ENCODE measurements around the gene GFY. TPM values are rescaled to one million over a fixed set of nuclear protein-coding genes. Genes with fewer than 3 reads are reported as not detected.

GFY gene
- total and polyA plus RNA-seq, 9 of the 15 experiments (the other 6 are each of a cell fraction or from before 2014, with no cell fraction given): 0.06 to 0.40 (median 0.19) TPM; not detected in 3

DNA sequence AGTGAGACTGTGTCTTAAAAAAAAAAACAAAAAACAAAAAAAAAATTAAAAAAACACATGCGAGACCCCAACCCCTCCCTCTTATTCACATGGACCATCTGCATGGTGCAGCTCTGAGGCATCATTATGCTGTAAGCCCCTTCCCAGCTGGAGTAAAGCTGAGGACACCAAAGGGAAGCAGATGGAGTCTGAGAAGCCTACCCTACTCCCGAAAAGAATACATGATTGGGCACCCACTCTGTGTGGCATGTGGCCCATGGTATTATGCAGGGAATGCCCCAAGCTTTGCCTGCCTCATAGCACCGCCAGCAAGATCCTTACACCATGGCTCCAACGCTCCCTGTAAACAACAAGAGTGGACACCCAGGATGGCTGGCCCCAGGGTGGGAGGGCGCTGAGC, 6.7 kb upstream of the GFY start:
- no TSS peak for BruUV-seq (replicated peaks)
- CTCF ChIA-PET (ENCODE audit: low intra/inter-chr PET ratio): no interaction called here
- POLR2A ChIA-PET: interaction anchor here (0.7 to 3.0 kb wide), 2 partner anchors 10 to 997 kb away, joined by 3 to 14 read pairs; no protein-coding TSS in a partner anchor

DNA sequence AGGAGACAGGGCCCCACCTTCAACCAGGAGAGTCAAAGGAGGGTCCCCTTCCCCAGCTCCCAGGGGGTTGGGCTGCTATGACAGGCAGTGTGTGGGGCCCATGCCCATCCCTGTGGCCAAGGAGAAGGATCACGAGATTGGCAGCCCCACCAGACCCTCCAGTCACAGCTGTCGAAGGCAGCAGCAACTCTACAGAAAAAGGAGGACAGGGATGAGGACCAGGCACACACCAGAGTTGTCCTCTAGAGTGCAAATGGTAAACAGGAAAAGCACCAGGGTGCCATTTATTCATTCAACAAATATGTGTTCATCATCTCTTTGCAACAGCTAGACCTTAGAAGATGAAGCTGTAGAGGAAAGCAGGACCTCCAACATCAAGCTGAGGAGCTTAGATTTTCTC, 6.0 kb upstream of the GFY start:
- Histone ChIP-seq H3K4me3 (no peak overlapping the region), H4K20me1 (replicated peaks; ENCODE audit: control insufficient read depth, insufficient read depth, low read length) (no peaks in the 10 kb centered on the region), H3K9me1 (ENCODE audit: control insufficient read depth, insufficient read depth, low read length) (no peaks in the 10 kb centered on the region), H2AFZ (ENCODE audit: low read depth, low read length) (no peak overlapping the region), H3K36me3 (ENCODE audit: control insufficient read depth, insufficient read depth, low read length) (no peaks in the 10 kb centered on the region), H3K9ac (ENCODE audit: insufficient read depth in 1 of 2, low read depth in 2 of 2, low read length in 2 of 2) (no peak overlapping the region), H3K79me2 (ENCODE audit: control insufficient read depth, insufficient read depth, low read length) (no peaks in the 10 kb centered on the region), H3K4me1 (replicated peaks in 1 of 2; ENCODE audit: control insufficient read depth in 2 of 2, insufficient read depth in 2 of 2, low read length in 2 of 2) (peaks cover 44 to 54% of the 10 kb centered on the region in 2 experiments), H3K4me2 (ENCODE audit: insufficient read depth, low read length) (no peak overlapping the region), H3K9me3 (replicated peaks; ENCODE audit: control insufficient read depth, insufficient read depth, low read depth, low read length) (no peaks in the 10 kb centered on the region), H3K27me3 (ENCODE audit: control insufficient read depth in 2 of 2, insufficient read depth in 2 of 2, low read length in 2 of 2) (no peaks in the 10 kb centered on the region), H3K27ac (ENCODE audit: extremely low read depth, low read depth, low read length) (no peak overlapping the region)
- no TSS peak for BruUV-seq (replicated peaks)
- POLR2A ChIA-PET: interaction anchor here (0.7 to 3.0 kb wide), 3 partner anchors 10 to 996 kb away, joined by 3 to 14 read pairs (median 4); no protein-coding TSS in a partner anchor
- no peak for DNase-seq (ENCODE audit: extremely low read depth in 1 of 4, low spot score in 3 of 4)
- intact Hi-C loops (cut with micrococcal nuclease) (no loop called here), in situ Hi-C loops (cut with MboI) (no loop called here)
- no peak for ATAC-seq
- CTCF ChIA-PET (ENCODE audit: low intra/inter-chr PET ratio): no interaction called here
- WGBS (ENCODE audit: insufficient coverage, low coverage, missing lambda C conversion rate): 24% methylated on average over 2 of the region's 2 CpGs
- no peak for FAIRE-seq
- TF ChIP-seq ZNF384 (IDR thresholded peaks at IDR 0.05; ENCODE audit: low read depth, low read length): no peak
- TF ChIP-seq MYC (IDR thresholded peaks at IDR 0.05; ENCODE audit: low read depth, low read length): no peak
- TF ChIP-seq MYC (CRISPR knock-in tag; IDR thresholded peaks at IDR 0.05; ENCODE audit: borderline replicate concordance, low read depth): no peak
- TF ChIP-seq ZNF644 (tag; IDR thresholded peaks at IDR 0.05; ENCODE audit: low read depth): no peak
- no peak for TF ChIP-seq SUPT5H (IDR thresholded peaks at IDR 0.05)
- no peak for TF ChIP-seq RBM34 (IDR thresholded peaks at IDR 0.05; ENCODE audit: borderline replicate concordance, insufficient read depth, low read length)
- TF ChIP-seq, protein P1, sequence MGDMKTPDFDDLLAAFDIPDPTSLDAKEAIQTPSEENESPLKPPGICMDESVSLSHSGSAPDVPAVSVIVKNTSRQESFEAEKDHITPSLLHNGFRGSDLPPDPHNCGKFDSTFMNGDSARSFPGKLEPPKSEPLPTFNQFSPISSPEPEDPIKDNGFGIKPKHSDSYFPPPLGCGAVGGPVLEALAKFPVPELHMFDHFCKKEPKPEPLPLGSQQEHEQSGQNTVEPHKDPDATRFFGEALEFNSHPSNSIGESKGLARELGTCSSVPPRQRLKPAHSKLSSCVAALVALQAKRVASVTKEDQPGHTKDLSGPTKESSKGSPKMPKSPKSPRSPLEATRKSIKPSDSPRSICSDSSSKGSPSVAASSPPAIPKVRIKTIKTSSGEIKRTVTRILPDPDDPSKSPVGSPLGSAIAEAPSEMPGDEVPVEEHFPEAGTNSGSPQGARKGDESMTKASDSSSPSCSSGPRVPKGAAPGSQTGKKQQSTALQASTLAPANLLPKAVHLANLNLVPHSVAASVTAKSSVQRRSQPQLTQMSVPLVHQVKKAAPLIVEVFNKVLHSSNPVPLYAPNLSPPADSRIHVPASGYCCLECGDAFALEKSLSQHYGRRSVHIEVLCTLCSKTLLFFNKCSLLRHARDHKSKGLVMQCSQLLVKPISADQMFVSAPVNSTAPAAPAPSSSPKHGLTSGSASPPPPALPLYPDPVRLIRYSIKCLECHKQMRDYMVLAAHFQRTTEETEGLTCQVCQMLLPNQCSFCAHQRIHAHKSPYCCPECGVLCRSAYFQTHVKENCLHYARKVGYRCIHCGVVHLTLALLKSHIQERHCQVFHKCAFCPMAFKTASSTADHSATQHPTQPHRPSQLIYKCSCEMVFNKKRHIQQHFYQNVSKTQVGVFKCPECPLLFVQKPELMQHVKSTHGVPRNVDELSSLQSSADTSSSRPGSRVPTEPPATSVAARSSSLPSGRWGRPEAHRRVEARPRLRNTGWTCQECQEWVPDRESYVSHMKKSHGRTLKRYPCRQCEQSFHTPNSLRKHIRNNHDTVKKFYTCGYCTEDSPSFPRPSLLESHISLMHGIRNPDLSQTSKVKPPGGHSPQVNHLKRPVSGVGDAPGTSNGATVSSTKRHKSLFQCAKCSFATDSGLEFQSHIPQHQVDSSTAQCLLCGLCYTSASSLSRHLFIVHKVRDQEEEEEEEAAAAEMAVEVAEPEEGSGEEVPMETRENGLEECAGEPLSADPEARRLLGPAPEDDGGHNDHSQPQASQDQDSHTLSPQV (IDR thresholded peaks at IDR 0.05): no peak
- TF ChIP-seq FOXA3 (CRISPR knock-in tag; conservative IDR thresholded peaks at IDR 0.05 in 1 of 2, IDR thresholded peaks at IDR 0.05 in 1 of 2): no peak

More for the DNA sequence above, 6.7 kb upstream of the GFY start:
- ATAC-seq (no peak), DNase-seq (ENCODE audit: extremely low read depth in 1 of 4, low spot score in 3 of 4) (no peak), FAIRE-seq (no peak)
- Histone ChIP-seq H2AFZ (ENCODE audit: low read depth, low read length) (no peak overlapping the region), H3K4me1 (replicated peaks in 1 of 2; ENCODE audit: control insufficient read depth in 2 of 2, insufficient read depth in 2 of 2, low read length in 2 of 2) (peaks cover 39 to 51% of the 10 kb centered on the region in 2 experiments), H3K9ac (ENCODE audit: insufficient read depth in 1 of 2, low read depth in 2 of 2, low read length in 2 of 2) (no peak overlapping the region), H4K20me1 (replicated peaks; ENCODE audit: control insufficient read depth, insufficient read depth, low read length) (no peaks in the 10 kb centered on the region), H3K9me1 (ENCODE audit: control insufficient read depth, insufficient read depth, low read length) (no peaks in the 10 kb centered on the region), H3K27me3 (ENCODE audit: control insufficient read depth in 2 of 2, insufficient read depth in 2 of 2, low read length in 2 of 2) (no peaks in the 10 kb centered on the region), H3K4me3 (no peak overlapping the region), H3K27ac (ENCODE audit: extremely low read depth, low read depth, low read length) (no peak overlapping the region), H3K9me3 (replicated peaks; ENCODE audit: control insufficient read depth, insufficient read depth, low read depth, low read length) (no peaks in the 10 kb centered on the region), H3K36me3 (ENCODE audit: control insufficient read depth, insufficient read depth, low read length) (no peaks in the 10 kb centered on the region), H3K79me2 (ENCODE audit: control insufficient read depth, insufficient read depth, low read length) (no peaks in the 10 kb centered on the region), H3K4me2 (ENCODE audit: insufficient read depth, low read length) (no peak overlapping the region)
- WGBS (ENCODE audit: insufficient coverage, low coverage, missing lambda C conversion rate): 29% methylated on average over 5 of the region's 5 CpGs
- TF ChIP-seq SREBF1 (IDR thresholded peaks at IDR 0.05; ENCODE audit: borderline replicate concordance, low read depth, low read length): no peak
- TF ChIP-seq ZKSCAN3 (CRISPR knock-in tag; IDR thresholded peaks at IDR 0.05): no peak
- TF ChIP-seq, protein P2, sequence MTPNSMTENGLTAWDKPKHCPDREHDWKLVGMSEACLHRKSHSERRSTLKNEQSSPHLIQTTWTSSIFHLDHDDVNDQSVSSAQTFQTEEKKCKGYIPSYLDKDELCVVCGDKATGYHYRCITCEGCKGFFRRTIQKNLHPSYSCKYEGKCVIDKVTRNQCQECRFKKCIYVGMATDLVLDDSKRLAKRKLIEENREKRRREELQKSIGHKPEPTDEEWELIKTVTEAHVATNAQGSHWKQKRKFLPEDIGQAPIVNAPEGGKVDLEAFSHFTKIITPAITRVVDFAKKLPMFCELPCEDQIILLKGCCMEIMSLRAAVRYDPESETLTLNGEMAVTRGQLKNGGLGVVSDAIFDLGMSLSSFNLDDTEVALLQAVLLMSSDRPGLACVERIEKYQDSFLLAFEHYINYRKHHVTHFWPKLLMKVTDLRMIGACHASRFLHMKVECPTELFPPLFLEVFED (CRISPR knock-in tag; conservative IDR thresholded peaks at IDR 0.05): no peak
- intact Hi-C loops (cut with micrococcal nuclease) (no loop called here), in situ Hi-C loops (cut with MboI) (no loop called here)
